ENCODE data around the gene NECTIN1.

Gene NECTIN1

GRCh38 chr11:119723952-119724325 is 5.1 kb downstream of the NECTIN1 start:
- no peaks in the 10 kb centered on the region for H3K9me3 ChIP-seq
- H3K4me3 ChIP-seq (ENCODE audit: low read depth in 1 of 2, low read length in 1 of 2) = no peak overlapping the region
- H3K4me1 ChIP-seq (ENCODE audit: control insufficient read depth in 1 of 2, insufficient read depth in 1 of 2, low read depth in 1 of 2, low read length in 1 of 2) = peaks cover 37 to 49% of the 10 kb centered on the region in 2 experiments
- H3K27ac ChIP-seq = no peak overlapping the region
- no peak for TF ChIP-seq CTCF (IDR thresholded peaks at IDR 0.05)
- H3K27me3 ChIP-seq = no peaks in the 10 kb centered on the region
- H3K36me3 ChIP-seq = peaks cover 14% of the 10 kb centered on the region

- no peak for TF ChIP-seq CTCF (IDR thresholded peaks at IDR 0.05)
- Histone ChIP-seq H3K27ac (no peak overlapping the region), H3K4me1 (ENCODE audit: control insufficient read depth in 1 of 2, insufficient read depth in 1 of 2, low read depth in 1 of 2, low read length in 1 of 2) (peaks cover 37 to 49% of the 10 kb centered on the region in 2 experiments)
Measured at GRCh38 chr11:119723243-119723951, 5.6 kb downstream of the NECTIN1 start.

GRCh38 chr11:119722281-119722794 is 6.7 kb downstream of the NECTIN1 start:
- peaks cover 14% of the 10 kb centered on the region for H3K36me3 ChIP-seq
- peaks cover 29 to 40% of the 10 kb centered on the region in 2 experiments for H3K4me1 ChIP-seq (ENCODE audit: control insufficient read depth in 1 of 2, insufficient read depth in 1 of 2, low read depth in 1 of 2, low read length in 1 of 2)
- H3K9me3 ChIP-seq = no peaks in the 10 kb centered on the region
- no peak overlapping the region for H3K4me3 ChIP-seq (ENCODE audit: low read depth in 1 of 2, low read length in 1 of 2)
- TF ChIP-seq CTCF (IDR thresholded peaks at IDR 0.05) = no peak
- H3K27ac ChIP-seq = no peak overlapping the region
- H3K27me3 ChIP-seq = no peaks in the 10 kb centered on the region

More at GRCh38 chr11:119723243-119723951, 5.6 kb downstream of the NECTIN1 start:
- H3K27me3 ChIP-seq = no peaks in the 10 kb centered on the region
- peaks cover 14% of the 10 kb centered on the region for H3K36me3 ChIP-seq
- H3K9me3 ChIP-seq = no peaks in the 10 kb centered on the region
- H3K4me3 ChIP-seq (ENCODE audit: low read depth in 1 of 2, low read length in 1 of 2) = no peak overlapping the region

- no peak overlapping the region for H3K27ac ChIP-seq
- no peaks in the 10 kb centered on the region for H3K27me3 ChIP-seq
- H3K4me1 ChIP-seq (ENCODE audit: control insufficient read depth in 1 of 2, insufficient read depth in 1 of 2, low read depth in 1 of 2, low read length in 1 of 2) = peaks cover 22 to 34% of the 10 kb centered on the region in 2 experiments
- H3K4me3 ChIP-seq (ENCODE audit: low read depth in 1 of 2, low read length in 1 of 2) = no peak overlapping the region
- no peaks in the 10 kb centered on the region for H3K9me3 ChIP-seq
- TF ChIP-seq CTCF (IDR thresholded peaks at IDR 0.05) = no peak
- peaks cover 14% of the 10 kb centered on the region for H3K36me3 ChIP-seq
Measured at GRCh38 chr11:119721129-119722120, 7.6 kb downstream of the NECTIN1 start.

GRCh38 chr11:119720311-119720913 is 8.6 kb downstream of the NECTIN1 start:
- no peaks in the 10 kb centered on the region for H3K9me3 ChIP-seq
- H3K4me3 ChIP-seq (ENCODE audit: low read depth in 1 of 2, low read length in 1 of 2) = no peak overlapping the region
- no peaks in the 10 kb centered on the region for H3K27me3 ChIP-seq
- TF ChIP-seq CTCF (IDR thresholded peaks at IDR 0.05) = no peak
- H3K27ac ChIP-seq = no peak overlapping the region
- peaks cover 21 to 34% of the 10 kb centered on the region in 2 experiments for H3K4me1 ChIP-seq (ENCODE audit: control insufficient read depth in 1 of 2, insufficient read depth in 1 of 2, low read depth in 1 of 2, low read length in 1 of 2)
- peaks cover 14% of the 10 kb centered on the region for H3K36me3 ChIP-seq

Measured in neutrophil (primary cell).